CD8-positive, alpha-beta memory T cell (primary cell): ENCODE results near the gene INHBC. TPM values are rescaled to one million over a fixed set of nuclear protein-coding genes. Genes with fewer than 3 reads are reported as not detected.
"Not testable (repeated sequence)": the region's sequence is repeated elsewhere in the genome, so short reads cannot be mapped to it uniquely, and the experiment has no call there.

Source experiments
- CTCF ChIA-PET: fragments of 350-600 bp; sonication (Branson Sonifier 250); formaldehyde crosslinking; loops from one replicate; lab custom pipeline; 2021; ENCODE audit warnings: antibody characterized with exemption; lab: Charles Lee
- POLR2A ChIA-PET: fragments of 350-600 bp; sonication (Branson Sonifier 250); formaldehyde crosslinking; loops from one replicate; lab custom pipeline; 2021; ENCODE audit warnings: antibody characterized with exemption; lab: Charles Lee
- DNase-seq, 5 donors: peaks; one replicate each; pipeline versions ENCODE4 v3.0.0 to v3.0.0-alpha.2; 2020 to 2022; ENCODE audit warnings: mixed read lengths in 1 of 5
- H3K27ac ChIP-seq: one replicate; pipeline ENCODE4 v1.7.0; 2013; ENCODE audit warnings: low read depth, mild to moderate bottlenecking, low read length, moderate library complexity
- H3K27me3 ChIP-seq: 2 replicates; pipeline ENCODE4 v1.7.0; 2013; ENCODE audit warnings: low read length, mild to moderate bottlenecking; ENCODE audit not compliant: insufficient read depth, poor library complexity, severe bottlenecking
- H3K36me3 ChIP-seq: 2 replicates; pipeline ENCODE4 v1.7.0; 2013; ENCODE audit warnings: mild to moderate bottlenecking, low read length, moderate library complexity; ENCODE audit not compliant: insufficient read depth
- H3K4me1 ChIP-seq: 2 replicates; pipeline ENCODE4 v1.7.0; 2013; ENCODE audit warnings: mild to moderate bottlenecking, low read length, moderate library complexity; ENCODE audit not compliant: insufficient read depth
- H3K4me3 ChIP-seq: 2 replicates; pipeline ENCODE4 v1.7.0; 2013; ENCODE audit warnings: mild to moderate bottlenecking, low read length
- H3K9me3 ChIP-seq: 2 replicates; pipeline ENCODE4 v1.7.0; 2013; ENCODE audit warnings: mild to moderate bottlenecking, low read length
- H3K27ac Mint-ChIP-seq, 8 donors: one replicate each; pipeline ENCODE4 v1.8.0; 2020 to 2021; ENCODE audit warnings: mixed read lengths in 8 of 8, mild to moderate bottlenecking in 6 of 8, inconsistent platforms in 3 of 8, moderate library complexity in 3 of 8
- H3K27me3 Mint-ChIP-seq, 2 donors: one replicate each; pipeline ENCODE4 v1.8.0; 2020 to 2021; ENCODE audit warnings: mixed read lengths in 2 of 2, mild to moderate bottlenecking in 1 of 2, moderate library complexity in 1 of 2
- H3K36me3 Mint-ChIP-seq, 3 donors: one replicate each; pipeline ENCODE4 v1.8.0; 2020 to 2021; ENCODE audit warnings: mixed read lengths in 3 of 3, inconsistent platforms in 1 of 3, mild to moderate bottlenecking in 1 of 3
- H3K4me1 Mint-ChIP-seq, 3 donors: one replicate each; pipeline ENCODE4 v1.8.0; 2020 to 2021; ENCODE audit warnings: mixed read lengths in 3 of 3, inconsistent platforms in 1 of 3, mild to moderate bottlenecking in 1 of 3
- H3K4me3 Mint-ChIP-seq, 7 donors: one replicate each; pipeline ENCODE4 v1.8.0; 2020 to 2021; ENCODE audit warnings: mixed read lengths in 7 of 7, mild to moderate bottlenecking in 6 of 7, moderate library complexity in 4 of 7, inconsistent platforms in 2 of 7
- H3K9me3 Mint-ChIP-seq, 5 donors: one replicate each; pipeline ENCODE4 v1.8.0; 2020 to 2022; ENCODE audit warnings: mixed read lengths in 5 of 5, mild to moderate bottlenecking in 3 of 5, moderate library complexity in 2 of 5, inconsistent platforms in 1 of 5
- polyA plus RNA-seq: library from polyadenylated mRNA; unstranded; fragments of 300-500 nt; fragmentation: Illumina TruSeq; gene quantifications from one replicate; pipeline ENCODE4 v1.2.3, GENCODE V29; 2021
- total RNA-seq, 2 experiments: library from RNA; stranded (reverse); gene quantifications; one replicate each; pipeline ENCODE4 v1.2.3, GENCODE V29; 2021

Gene INHBC
- total and polyA plus RNA-seq, 3 experiments from 2014 or later, result 0.11 TPM; not detected in 1

GRCh38 chr12:57441393-57441792 lies 6.8 kb downstream of the INHBC start:
- H3K36me3 ChIP-seq, DNase-seq, H3K4me1 ChIP-seq, H3K9me3 ChIP-seq, H3K4me3 ChIP-seq, H3K27ac ChIP-seq, H3K27ac Mint-ChIP-seq, H3K4me3 Mint-ChIP-seq, H3K4me1 Mint-ChIP-seq, H3K27me3 ChIP-seq: not testable (repeated sequence)
- peaks cover 0 to 20% (median 12%) of the 10 kb centered on the region in 5 donors for H3K9me3 Mint-ChIP-seq
- H3K36me3 Mint-ChIP-seq, result peaks cover 0 to 14% (median 0%) of the 10 kb centered on the region in 3 donors
- peaks cover 10 to 11% of the 10 kb centered on the region in 2 donors for H3K27me3 Mint-ChIP-seq
- ChIA-PET POLR2A (interaction anchor here (0.6 kb wide), 1 partner anchor 128 kb away, joined by 3 read pairs; no protein-coding TSS in a partner anchor), CTCF (interaction anchor here (0.7 to 1.3 kb wide), 2 partner anchors 11 to 165 kb away, joined by 3 read pairs; no protein-coding TSS in a partner anchor)

GRCh38 chr12:57441846-57442427 lies 7.4 kb downstream of the INHBC start:
- H3K4me1 ChIP-seq, result no peaks in the 10 kb centered on the region
- Mint-ChIP-seq H3K4me3 (no peak overlapping the region), H3K36me3 (peaks cover 0 to 14% (median 0%) of the 10 kb centered on the region in 3 donors), H3K9me3 (peaks cover 0 to 20% (median 12%) of the 10 kb centered on the region in 5 donors), H3K27me3 (peaks cover 10 to 11% of the 10 kb centered on the region in 2 donors), H3K4me1 (no peaks in the 10 kb centered on the region), H3K27ac (no peak overlapping the region)
- H3K27me3 ChIP-seq, result no peaks in the 10 kb centered on the region
- CTCF ChIA-PET, result interaction anchor here (1.1 kb wide), 1 partner anchor 16 kb away, joined by 3 read pairs; no protein-coding TSS in a partner anchor
- no peaks in the 10 kb centered on the region for H3K9me3 ChIP-seq
- no peak overlapping the region for H3K27ac ChIP-seq
- no peak overlapping the region for H3K4me3 ChIP-seq
- POLR2A ChIA-PET, result interaction anchor here (0.6 kb wide), 1 partner anchor 129 kb away, joined by 3 read pairs; no protein-coding TSS in a partner anchor
- no peak for DNase-seq
- H3K36me3 ChIP-seq, result no peaks in the 10 kb centered on the region

GRCh38 chr12:57444337-57444736 lies 9.8 kb downstream of the INHBC start:
- H3K9me3 ChIP-seq, H3K27ac ChIP-seq, H3K4me1 ChIP-seq, H3K4me3 Mint-ChIP-seq, H3K4me1 Mint-ChIP-seq, DNase-seq, H3K27me3 ChIP-seq, POLR2A ChIA-PET, H3K4me3 ChIP-seq, H3K36me3 ChIP-seq: not testable (repeated sequence)
- H3K36me3 Mint-ChIP-seq, result peaks cover 0 to 14% (median 0%) of the 10 kb centered on the region in 3 donors
- H3K27ac Mint-ChIP-seq, result peak overlapping the region in 1 of 8 donors; percentile 74
- H3K27me3 Mint-ChIP-seq, result peaks cover 10 to 11% of the 10 kb centered on the region in 2 donors
- peaks cover 0 to 20% (median 12%) of the 10 kb centered on the region in 5 donors for H3K9me3 Mint-ChIP-seq
- CTCF ChIA-PET, result interaction anchor here (0.8 to 2.2 kb wide), 3 partner anchors 14 to 205 kb away, joined by 3 to 6 read pairs (median 4); no protein-coding TSS in a partner anchor

- Histone ChIP-seq H3K4me3 (no peak overlapping the region), H3K9me3 (no peaks in the 10 kb centered on the region), H3K36me3 (no peaks in the 10 kb centered on the region), H3K27me3 (no peaks in the 10 kb centered on the region), H3K4me1 (no peaks in the 10 kb centered on the region), H3K27ac (no peak overlapping the region)
- Mint-ChIP-seq H3K4me3 (no peak overlapping the region), H3K36me3 (peaks cover 0 to 14% (median 0%) of the 10 kb centered on the region in 3 donors), H3K4me1 (no peaks in the 10 kb centered on the region), H3K27ac (peak overlapping the region in 1 of 8 donors; percentile 26), H3K27me3 (peaks cover 10 to 11% of the 10 kb centered on the region in 2 donors), H3K9me3 (peaks cover 0 to 20% (median 12%) of the 10 kb centered on the region in 5 donors)
- ChIA-PET POLR2A (no interaction called here), CTCF (interaction anchor here (0.8 to 2.2 kb wide), 3 partner anchors 14 to 205 kb away, joined by 3 to 6 read pairs (median 4); no protein-coding TSS in a partner anchor)
- DNase-seq, result peak in 1 of 5 donors; percentile 10
These were observed 10.2 kb downstream of the INHBC start for GRCh38 chr12:57444744-57445143.

GRCh38 chr12:57446292-57446960 lies 11.8 kb downstream of the INHBC start:
- Mint-ChIP-seq H3K36me3 (peaks cover 0 to 9% (median 0%) of the 10 kb centered on the region in 3 donors), H3K27ac (peak overlapping the region in 1 of 8 donors; percentile 26), H3K27me3 (peaks cover 6 to 7% of the 10 kb centered on the region in 2 donors), H3K9me3 (peaks cover 0 to 10% (median 9%) of the 10 kb centered on the region in 5 donors), H3K4me3 (no peak overlapping the region), H3K4me1 (no peaks in the 10 kb centered on the region)
- DNase-seq, result no peak
- Histone ChIP-seq H3K9me3 (no peaks in the 10 kb centered on the region), H3K27ac (no peak overlapping the region), H3K36me3 (no peaks in the 10 kb centered on the region), H3K4me1 (no peaks in the 10 kb centered on the region), H3K27me3 (no peaks in the 10 kb centered on the region), H3K4me3 (no peak overlapping the region)
- POLR2A ChIA-PET, result no interaction called here
- CTCF ChIA-PET, result interaction anchor here (0.8 to 1.6 kb wide), 2 partner anchors 9 to 16 kb away, joined by 3 read pairs; partner anchors contain the start of gene INHBE

- H3K9me3 ChIP-seq, result no peaks in the 10 kb centered on the region
- Mint-ChIP-seq H3K4me1 (no peaks in the 10 kb centered on the region), H3K9me3 (no peaks in the 10 kb centered on the region), H3K27ac (peak overlapping the region in 1 of 8 donors; percentile 39), H3K27me3 (peaks cover 0 to 3% of the 10 kb centered on the region in 2 donors), H3K36me3 (no peaks in the 10 kb centered on the region), H3K4me3 (no peak overlapping the region)
- H3K4me1 ChIP-seq, result no peaks in the 10 kb centered on the region
- CTCF ChIA-PET, result interaction anchor here (3.5 kb wide), 1 partner anchor 10 kb away, joined by 19 read pairs; the partner anchor contains the start of gene GLI1
- no peak for DNase-seq
- H3K36me3 ChIP-seq, result no peaks in the 10 kb centered on the region
- H3K27me3 ChIP-seq, result no peaks in the 10 kb centered on the region
- H3K27ac ChIP-seq, result no peak overlapping the region
- POLR2A ChIA-PET, result interaction anchor here (0.6 kb wide), 1 partner anchor 11 kb away, joined by 3 read pairs; no protein-coding TSS in a partner anchor
- no peak overlapping the region for H3K4me3 ChIP-seq
These were observed 14.1 kb downstream of the INHBC start for GRCh38 chr12:57448669-57449068.

GRCh38 chr12:57449375-57449774 lies 14.8 kb downstream of the INHBC start:
- no peaks in the 10 kb centered on the region for H3K36me3 Mint-ChIP-seq
- H3K4me1 Mint-ChIP-seq, result no peaks in the 10 kb centered on the region
- POLR2A ChIA-PET, result no interaction called here
- no peaks in the 10 kb centered on the region for H3K27me3 ChIP-seq
- no peak overlapping the region for H3K4me3 Mint-ChIP-seq
- H3K27me3 Mint-ChIP-seq, result peaks cover 0 to 3% of the 10 kb centered on the region in 2 donors
- H3K27ac Mint-ChIP-seq, result peak overlapping the region in 2 of 8 donors; percentile 46 to 56
- no peak overlapping the region for H3K27ac ChIP-seq
- DNase-seq, result no peak
- no peaks in the 10 kb centered on the region for H3K36me3 ChIP-seq
- no peaks in the 10 kb centered on the region for H3K4me1 ChIP-seq
- H3K4me3 ChIP-seq, result no peak overlapping the region
- no peaks in the 10 kb centered on the region for H3K9me3 Mint-ChIP-seq
- CTCF ChIA-PET, result interaction anchor here (3.5 kb wide), 1 partner anchor 9 kb away, joined by 19 read pairs; the partner anchor contains the start of gene GLI1
- H3K9me3 ChIP-seq, result no peaks in the 10 kb centered on the region
